ENCODE measurements around the gene PTGS1.

- TF ChIP-seq, protein P1, sequence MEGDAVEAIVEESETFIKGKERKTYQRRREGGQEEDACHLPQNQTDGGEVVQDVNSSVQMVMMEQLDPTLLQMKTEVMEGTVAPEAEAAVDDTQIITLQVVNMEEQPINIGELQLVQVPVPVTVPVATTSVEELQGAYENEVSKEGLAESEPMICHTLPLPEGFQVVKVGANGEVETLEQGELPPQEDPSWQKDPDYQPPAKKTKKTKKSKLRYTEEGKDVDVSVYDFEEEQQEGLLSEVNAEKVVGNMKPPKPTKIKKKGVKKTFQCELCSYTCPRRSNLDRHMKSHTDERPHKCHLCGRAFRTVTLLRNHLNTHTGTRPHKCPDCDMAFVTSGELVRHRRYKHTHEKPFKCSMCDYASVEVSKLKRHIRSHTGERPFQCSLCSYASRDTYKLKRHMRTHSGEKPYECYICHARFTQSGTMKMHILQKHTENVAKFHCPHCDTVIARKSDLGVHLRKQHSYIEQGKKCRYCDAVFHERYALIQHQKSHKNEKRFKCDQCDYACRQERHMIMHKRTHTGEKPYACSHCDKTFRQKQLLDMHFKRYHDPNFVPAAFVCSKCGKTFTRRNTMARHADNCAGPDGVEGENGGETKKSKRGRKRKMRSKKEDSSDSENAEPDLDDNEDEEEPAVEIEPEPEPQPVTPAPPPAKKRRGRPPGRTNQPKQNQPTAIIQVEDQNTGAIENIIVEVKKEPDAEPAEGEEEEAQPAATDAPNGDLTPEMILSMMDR (IDR thresholded peaks at IDR 0.05; ENCODE audit: low read depth, low read length, missing input control) = no peak
- no peak for TF ChIP-seq ZBTB33 (IDR thresholded peaks at IDR 0.05)
- TF ChIP-seq RAD21 (IDR thresholded peaks at IDR 0.05) = no peak
- no peak for TF ChIP-seq GABPA (IDR thresholded peaks at IDR 0.05 in 1 of 2, conservative IDR thresholded peaks at IDR 0.05 in 1 of 2)
- TF ChIP-seq REST (IDR thresholded peaks at IDR 0.05) = no peak
- no peak for TF ChIP-seq TAF1 (conservative IDR thresholded peaks at IDR 0.05)
- no peak for TF ChIP-seq ATF3 (IDR thresholded peaks at IDR 0.05)
- no peak for TF ChIP-seq JUND (IDR thresholded peaks at IDR 0.05)
- TF ChIP-seq YY1 (IDR thresholded peaks at IDR 0.05) = no peak
- TF ChIP-seq SP1 (IDR thresholded peaks at IDR 0.05) = no peak
- no peak for TF ChIP-seq MAX (IDR thresholded peaks at IDR 0.05)
- TF ChIP-seq HNF4G (IDR thresholded peaks at IDR 0.05) = no peak
These were observed 32.0 kb downstream of the PTGS1 start for GRCh38 chr9:122402874-122403273.
